Gastroesophageal sphincter (tissue), 4 donors: ENCODE measurements around the gene COL12A1. TPM values are rescaled to one million over a fixed set of nuclear protein-coding genes. Genes with fewer than 3 reads are reported as not detected.
A peak's percentile ranks its signal among the peaks of the same experiment; 100 is the strongest.

Source experiments
- ATAC-seq: fragments of 150-250 bp; one replicate; pipeline ENCODE4 v1.9.1; 2016; ENCODE audit warnings: mild to moderate bottlenecking, moderate library complexity
- H3K27ac ChIP-seq, 4 donors: fragments of 200-600 bp; sonication (generic) in 3 of 4; 1 replicate in 3 of 4; 2 replicates in 1 of 4; pipeline ENCODE4 v1.5.1; 2016 to 2019
- H3K27me3 ChIP-seq: fragments of 200-600 bp; sonication (generic); one replicate; pipeline ENCODE4 v1.5.1; 2019
- H3K36me3 ChIP-seq, 2 donors: fragments of 200-600 bp; sonication (generic); one replicate each; pipeline ENCODE4 v1.5.1; 2019; ENCODE audit warnings: control low read depth in 1 of 2
- H3K4me1 ChIP-seq, 3 donors: fragments of 200-600 bp; sonication (generic); 1 replicate in 2 of 3; 2 replicates in 1 of 3; pipeline ENCODE4 v1.5.1; 2016 to 2019; ENCODE audit warnings: control low read depth in 2 of 3
- H3K4me3 ChIP-seq, 2 donors: fragments of 200-600 bp; sonication (generic); one replicate each; pipeline ENCODE4 v1.5.1; 2019; ENCODE audit warnings: mild to moderate bottlenecking in 1 of 2, moderate library complexity in 1 of 2
- H3K9me3 ChIP-seq, 3 donors: fragments of 200-600 bp; sonication (generic); one replicate each; pipeline ENCODE4 v1.5.1; 2017 to 2019; ENCODE audit warnings: control low read depth in 2 of 3
- CTCF ChIP-seq, 4 experiments: fragments of 200-600 bp in 2 of 4; fragments of 450-650 bp in 2 of 4; sonication (generic) in 1 of 4; IDR thresholded peaks; one replicate each; pipeline ENCODE4 v1.5.1; 2017 to 2019; ENCODE audit warnings: antibody characterized with exemption in 4 of 4, mild to moderate bottlenecking in 2 of 4, moderate library complexity in 2 of 4
- EP300 ChIP-seq: sonication (generic); formaldehyde crosslinking; IDR thresholded peaks from one replicate; pipeline ENCODE4 v1.6.1; 2017; ENCODE audit warnings: antibody characterized with exemption, mild to moderate bottlenecking
- POLR2A ChIP-seq, 2 donors: fragments of 450-650 bp; IDR thresholded peaks; one replicate each; pipeline ENCODE4 v1.6.1; 2017; ENCODE audit warnings: antibody characterized with exemption in 2 of 2, mild to moderate bottlenecking in 2 of 2, moderate library complexity in 1 of 2
- POLR2AphosphoS5 ChIP-seq: sonication (generic); formaldehyde crosslinking; IDR thresholded peaks from one replicate; pipeline ENCODE4 v1.6.1; 2017; ENCODE audit warnings: antibody characterized with exemption
- WGBS, 2 donors: methylation state at CpG; one replicate each; pipeline ENCODE4 v1.1.5; 2018; ENCODE audit warnings: low coverage in 1 of 2; 5-methylcytosine and 5-hydroxymethylcytosine counted together
- total RNA-seq, 4 donors: library from RNA; depleted of rRNA; stranded (reverse); fragments of >200 nt; gene quantifications; one replicate each; pipeline ENCODE4 v1.1.0, GENCODE V29; 2016

Gene COL12A1
- total RNA-seq, 4 donors from 2014 or later: 101 to 560 (median 237) TPM

- no peaks in the 10 kb centered on the region for H3K27me3 ChIP-seq
- peaks cover 0 to 20% of the 10 kb centered on the region in 2 donors for H3K36me3 ChIP-seq
- peak overlapping the region; percentile 78 to 80 for H3K4me3 ChIP-seq
- H3K27ac ChIP-seq: peak overlapping the region; percentile 86 to 96 (median 90)
- 6 to 14% methylated on average over 12 to 15 of the region's 15 CpGs for WGBS, 2 donors
- no peaks in the 10 kb centered on the region for H3K9me3 ChIP-seq
- ATAC-seq: peak; percentile 24
- TF ChIP-seq EP300 (no peak), CTCF (IDR thresholded peaks at IDR 0.05) (no peak)
- H3K4me1 ChIP-seq: peaks cover 0 to 37% (median 10%) of the 10 kb centered on the region in 3 donors
Measured at GRCh38 chr6:75244063-75244584, 38.3 kb upstream of the COL12A1 start.

- 1 to 2% methylated on average over 19 to 28 of the region's 36 CpGs for WGBS, 2 donors
- Histone ChIP-seq H3K9me3 (no peaks in the 10 kb centered on the region), H3K27me3 (no peaks in the 10 kb centered on the region), H3K4me1 (peaks cover 0 to 37% (median 10%) of the 10 kb centered on the region in 3 donors), H3K27ac (peak within 1 kb of the TSS; percentile 86 to 96 (median 90)), H3K4me3 (peak within 1 kb of the TSS; percentile 78 to 80), H3K36me3 (peaks cover 0 to 26% of the 10 kb centered on the region in 2 donors)
- ATAC-seq: peak; percentile 99
- TF ChIP-seq POLR2AphosphoS5: peak; percentile 84
- no peak for TF ChIP-seq CTCF (IDR thresholded peaks at IDR 0.05)
- TF ChIP-seq EP300: no peak
- TF ChIP-seq POLR2A (IDR thresholded peaks at IDR 0.05): peak; percentile 50 to 77
Measured at GRCh38 chr6:75243333-75244062, 37.6 kb upstream of the COL12A1 start, which contains the start of gene COX7A2. Gene COX7A2 (minus strand): TSS chr6:75243801. CDS start chr6:75243734, 67 bp downstream.

- H3K27ac ChIP-seq: no peak overlapping the region
- peaks cover 0 to 23% (median 5%) of the 10 kb centered on the region in 3 donors for H3K4me1 ChIP-seq
- no peak overlapping the region for H3K4me3 ChIP-seq
- TF ChIP-seq CTCF (IDR thresholded peaks at IDR 0.05): no peak
- no peak for TF ChIP-seq POLR2A (IDR thresholded peaks at IDR 0.05)
- no peak for TF ChIP-seq EP300
- no peak for TF ChIP-seq POLR2AphosphoS5
- H3K27me3 ChIP-seq: no peaks in the 10 kb centered on the region
- H3K9me3 ChIP-seq: no peaks in the 10 kb centered on the region
- no peak for ATAC-seq
- peaks cover 4 to 55% of the 10 kb centered on the region in 2 donors for H3K36me3 ChIP-seq
- WGBS, 2 donors: 79 to 98% methylated on average over 4 of the region's 4 CpGs
Measured at GRCh38 chr6:75236630-75237029, 30.8 kb upstream of the COL12A1 start.

- no peak for TF ChIP-seq POLR2A (IDR thresholded peaks at IDR 0.05)
- TF ChIP-seq POLR2AphosphoS5: no peak
- no peak for TF ChIP-seq EP300
- no peak for TF ChIP-seq CTCF (IDR thresholded peaks at IDR 0.05)
- 90% methylated on average over 2 of the region's 2 CpGs for WGBS, 2 donors
- peaks cover 0 to 17% (median 0%) of the 10 kb centered on the region in 3 donors for H3K4me1 ChIP-seq
- H3K27me3 ChIP-seq: no peaks in the 10 kb centered on the region
- no peaks in the 10 kb centered on the region for H3K9me3 ChIP-seq
- H3K4me3 ChIP-seq: no peak overlapping the region
- ATAC-seq: no peak
- H3K27ac ChIP-seq: no peak overlapping the region
- H3K36me3 ChIP-seq: peaks cover 4 to 47% of the 10 kb centered on the region in 2 donors
Measured at GRCh38 chr6:75235271-75235670, 29.4 kb upstream of the COL12A1 start.
